Activated CD4-positive, alpha-beta T cell treated with anti-CD3 and anti-CD28 coated beads, Interleukin-2, amount 50 U/mL, for 24 hours (primary cell): ENCODE data around the gene DBX1.
A peak's percentile ranks its signal among the peaks of the same experiment; 100 is the strongest.

ENCODE experiments used
- DNase-seq, 2 donors: peaks; one replicate each; pipeline ENCODE4 v3.0.0-alpha.2; 2020; ENCODE audit warnings: low read depth in 1 of 2, low spot score in 1 of 2

Gene DBX1

DNA sequence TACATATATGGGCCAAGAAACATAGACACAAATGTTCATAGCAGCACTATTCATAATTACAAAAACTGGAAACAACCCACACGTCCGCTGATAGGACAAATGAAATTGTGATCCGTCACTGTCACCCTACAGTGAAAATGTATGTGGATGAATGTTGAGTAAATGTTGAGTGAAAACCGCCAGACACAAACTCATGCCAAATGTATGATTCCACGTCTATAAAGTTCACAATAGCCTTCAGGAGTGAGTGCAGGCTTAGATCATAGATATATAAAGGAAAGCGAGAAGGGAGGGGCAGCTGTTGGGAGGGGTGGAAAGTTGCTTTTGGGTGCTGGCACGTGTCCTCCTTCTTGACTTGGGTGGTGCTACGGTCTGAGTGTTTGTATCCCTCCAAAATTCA, 33.6 kb downstream of the DBX1 start:
- no peak for DNase-seq

DNA sequence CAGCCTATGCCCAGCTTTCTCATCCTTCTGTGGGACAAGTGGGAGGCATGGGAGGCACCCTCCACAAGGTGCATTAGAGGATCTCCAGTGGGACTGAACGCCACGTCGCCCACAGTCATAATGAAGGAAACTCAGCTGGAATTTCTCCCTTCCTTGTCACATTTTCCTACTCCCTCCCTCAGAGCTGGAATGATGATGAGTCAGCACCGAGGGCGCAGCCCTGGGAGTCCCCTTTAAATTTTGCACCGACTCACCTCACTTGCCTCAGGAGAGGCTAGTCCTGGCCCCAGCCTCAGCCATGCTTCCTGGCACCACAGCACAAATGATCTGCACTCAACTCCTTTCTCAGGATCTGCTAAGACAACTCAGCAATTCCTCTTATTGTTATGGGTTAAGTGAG, 34.3 kb downstream of the DBX1 start:
- DNase-seq: no peak

DNA sequence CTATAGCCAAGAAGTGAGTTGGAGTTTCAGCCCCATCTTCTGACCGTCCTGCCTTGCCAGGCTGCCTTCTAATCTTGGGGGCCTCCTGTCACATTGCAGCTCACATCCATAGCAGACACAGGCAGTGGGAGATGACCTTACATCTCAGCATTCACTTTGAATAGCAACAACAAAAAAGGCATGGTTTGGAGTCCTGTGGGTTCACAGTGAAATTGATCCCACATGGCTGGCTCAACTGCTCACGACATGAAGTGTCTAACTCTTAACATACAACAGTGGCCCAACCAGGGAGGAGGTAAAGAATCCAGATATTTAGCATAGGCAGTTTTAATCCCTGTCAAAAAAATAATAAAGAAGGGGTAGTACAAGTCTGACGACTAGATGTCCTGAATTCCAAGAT, 38.1 kb downstream of the DBX1 start:
- no peak for DNase-seq

DNA sequence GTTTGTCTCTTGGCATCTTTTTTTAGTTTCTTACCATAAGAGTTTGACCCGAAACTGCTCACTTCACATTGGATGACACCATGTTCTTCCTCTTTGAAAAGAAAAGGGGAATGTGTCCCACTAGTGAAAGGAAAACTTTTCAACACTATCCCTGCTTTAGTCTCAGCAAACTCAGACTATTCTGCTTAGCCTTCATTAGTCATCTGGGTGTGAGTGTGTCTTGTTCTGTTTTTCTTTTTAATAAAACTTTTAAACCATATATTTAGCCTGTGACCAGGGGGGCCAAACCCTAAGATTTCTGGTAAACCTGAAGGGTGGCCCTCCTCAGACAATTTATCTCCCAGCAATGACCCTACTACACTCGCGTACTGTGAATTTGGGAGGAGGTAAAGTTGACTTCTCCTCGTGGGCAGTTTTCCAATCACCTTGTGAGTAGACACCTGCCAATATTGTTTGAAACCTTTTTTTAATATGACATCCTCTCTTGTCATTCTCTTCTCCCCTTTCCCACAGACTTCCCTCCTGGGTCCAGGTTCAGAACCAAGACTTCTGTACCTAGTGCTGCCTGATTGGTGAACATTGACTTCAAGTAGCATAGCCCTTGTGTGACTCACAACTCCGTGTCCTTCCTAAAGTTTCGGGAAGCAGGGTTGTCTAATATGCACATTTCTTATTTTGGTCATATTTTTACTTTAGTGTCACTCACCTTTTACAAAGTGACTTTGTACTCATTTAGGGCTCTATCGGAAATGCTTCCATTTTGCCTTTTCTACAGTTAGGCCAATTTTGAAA, 39.9 kb downstream of the DBX1 start:
- no peak for DNase-seq

DNA sequence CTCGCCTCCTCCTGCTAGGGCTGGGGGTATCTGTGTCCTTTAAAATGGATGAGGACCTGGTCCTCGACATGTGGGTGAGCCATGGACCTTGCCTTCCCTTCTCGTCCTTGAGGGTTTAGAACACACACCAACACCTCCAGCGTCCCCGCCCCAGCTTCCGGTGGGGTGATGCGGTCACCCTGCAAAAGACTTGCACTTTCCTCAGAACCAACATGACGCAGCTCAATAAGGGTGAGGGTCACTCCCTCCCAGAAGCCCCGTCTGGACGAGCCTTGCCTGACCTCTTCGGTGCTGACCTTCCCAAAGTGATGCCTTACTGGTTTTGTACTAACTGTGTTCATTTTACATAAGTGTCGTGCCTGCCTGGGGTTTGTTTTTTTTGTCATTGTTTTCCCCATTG, 41.0 kb downstream of the DBX1 start:
- DNase-seq: no peak

DNA sequence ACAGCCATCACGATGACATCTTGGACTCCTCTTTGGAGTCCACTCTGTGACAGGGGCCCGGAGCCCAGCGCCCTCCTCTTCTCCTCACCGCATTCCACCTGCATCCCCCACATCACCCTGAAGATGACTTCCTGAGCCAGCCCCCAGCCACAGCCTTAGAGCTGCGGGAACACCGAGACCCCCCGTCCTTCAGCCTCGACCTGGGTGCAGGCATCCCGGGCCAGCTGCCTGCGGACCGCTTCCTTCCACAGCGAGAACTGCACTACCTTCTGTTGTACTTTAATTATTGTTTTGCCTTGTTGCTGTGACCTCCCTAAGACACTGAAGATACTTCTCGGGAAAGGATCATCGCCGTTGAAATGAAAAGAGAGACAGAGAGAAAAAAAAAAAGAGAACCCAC, 42.1 kb downstream of the DBX1 start:
- no peak for DNase-seq

DNA sequence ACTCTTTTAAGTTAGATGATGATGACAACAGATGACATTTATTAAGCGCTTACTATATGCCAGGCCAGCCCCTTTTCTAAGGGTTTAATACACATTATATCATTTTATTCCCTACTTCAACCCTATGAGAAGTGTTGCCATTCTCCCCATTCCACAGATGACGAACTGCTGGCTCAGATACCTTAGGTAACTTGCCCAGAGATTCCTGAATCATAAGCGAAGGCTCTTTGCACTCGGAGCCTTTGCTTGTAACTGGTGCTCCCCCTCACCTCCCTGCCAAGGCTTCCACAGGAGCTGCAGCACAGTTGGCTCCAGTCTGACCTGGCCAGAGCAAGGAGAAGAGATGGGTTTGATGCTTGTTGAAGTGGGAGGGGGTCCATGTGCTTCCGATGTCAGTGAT, 43.0 kb downstream of the DBX1 start:
- DNase-seq: no peak

DNA sequence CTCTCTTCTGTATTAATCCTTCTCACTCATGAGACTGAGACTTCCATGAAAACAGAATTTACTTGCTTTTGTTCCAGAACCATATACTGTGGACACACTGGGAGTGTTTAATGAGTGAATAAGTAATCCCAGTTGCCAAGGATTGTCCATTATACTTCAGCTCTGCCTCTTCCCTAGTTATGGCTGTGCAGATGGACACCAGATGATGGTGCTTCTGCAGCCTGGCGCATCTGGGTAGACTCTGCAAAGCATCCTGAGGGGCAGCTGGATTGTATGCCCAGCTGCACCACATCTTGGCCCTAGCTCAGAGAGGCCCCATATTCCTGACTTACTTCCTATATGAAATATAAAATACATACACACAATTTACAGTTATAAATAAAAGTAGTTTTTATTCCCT, 43.5 kb downstream of the DBX1 start:
- DNase-seq: no peak

DNA sequence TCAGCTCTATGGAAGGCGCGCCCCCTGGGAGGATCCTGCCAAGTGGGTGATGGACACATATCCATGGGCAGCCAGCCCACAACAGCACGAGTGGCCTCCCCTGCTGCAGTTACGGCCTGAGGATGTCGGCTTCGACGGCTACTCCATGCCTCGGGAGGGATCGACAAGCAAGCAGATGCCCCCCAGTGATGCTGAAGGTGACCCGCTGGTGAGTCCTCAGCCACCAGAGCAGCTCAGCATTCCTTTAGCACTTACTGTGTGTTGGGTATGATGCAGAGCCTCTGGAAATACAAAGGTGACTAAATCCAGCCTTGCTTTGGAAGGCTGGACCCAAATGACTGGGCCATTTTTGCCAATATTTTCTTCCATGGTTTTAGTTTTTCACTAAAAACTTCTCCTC, 45.7 kb downstream of the DBX1 start:
- no peak for DNase-seq

DNA sequence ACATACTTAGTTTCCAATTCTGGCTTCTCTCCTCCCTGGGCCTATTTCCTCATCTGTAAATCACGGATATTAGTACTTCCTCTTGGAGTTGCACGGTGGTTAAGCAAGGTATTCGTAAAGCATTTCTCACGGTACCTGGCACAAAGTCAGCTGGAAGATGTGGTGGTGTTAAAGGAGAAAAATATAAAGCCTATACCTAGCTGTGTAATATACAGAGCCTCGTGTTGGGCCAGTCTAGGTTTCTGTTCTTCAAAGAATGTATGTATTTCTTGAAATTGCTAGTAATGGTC, 47.2 kb downstream of the DBX1 start:
- no peak for DNase-seq

DNA sequence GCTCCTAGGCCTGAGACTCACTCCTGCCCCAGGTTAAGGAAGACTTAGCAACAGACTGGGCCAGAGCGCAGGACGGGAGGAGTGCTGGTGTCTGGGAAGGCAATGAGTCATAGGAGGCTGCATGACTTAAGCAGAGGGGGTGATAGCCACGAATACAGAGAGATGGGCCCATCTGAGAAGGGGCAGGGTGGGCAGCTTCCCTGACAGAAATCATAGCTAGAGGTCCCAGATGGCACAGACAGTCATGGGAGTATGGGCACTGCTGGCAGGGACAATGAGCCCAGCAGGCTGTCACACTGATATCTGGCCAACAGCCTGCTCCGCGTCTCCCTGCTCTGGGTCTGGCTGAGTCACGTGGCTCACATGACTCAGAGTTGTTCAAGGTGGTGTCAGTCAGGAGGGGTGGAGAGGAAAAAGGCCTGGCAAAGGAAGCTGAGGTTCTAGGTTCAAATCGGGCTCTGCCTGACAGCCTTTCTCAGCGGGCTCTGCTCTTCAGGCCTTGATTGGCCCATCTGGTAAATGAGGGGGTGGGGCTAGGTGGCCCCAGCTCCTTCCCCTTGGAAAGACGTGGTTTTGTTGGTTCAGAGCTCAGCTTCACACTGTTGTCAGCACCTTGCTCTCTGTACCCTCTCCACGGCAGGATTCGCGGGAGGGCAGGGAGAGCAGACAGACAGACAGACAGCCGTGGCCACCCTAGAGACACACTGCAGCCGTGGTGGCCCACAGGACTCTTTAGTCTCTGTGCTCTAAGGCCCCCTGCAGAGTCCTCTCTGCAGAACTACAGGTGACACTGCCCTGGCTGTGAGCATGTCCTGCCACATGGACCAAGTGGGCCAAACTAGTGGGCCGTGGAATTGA, 47.8 kb downstream of the DBX1 start:
- DNase-seq: no peak

DNA sequence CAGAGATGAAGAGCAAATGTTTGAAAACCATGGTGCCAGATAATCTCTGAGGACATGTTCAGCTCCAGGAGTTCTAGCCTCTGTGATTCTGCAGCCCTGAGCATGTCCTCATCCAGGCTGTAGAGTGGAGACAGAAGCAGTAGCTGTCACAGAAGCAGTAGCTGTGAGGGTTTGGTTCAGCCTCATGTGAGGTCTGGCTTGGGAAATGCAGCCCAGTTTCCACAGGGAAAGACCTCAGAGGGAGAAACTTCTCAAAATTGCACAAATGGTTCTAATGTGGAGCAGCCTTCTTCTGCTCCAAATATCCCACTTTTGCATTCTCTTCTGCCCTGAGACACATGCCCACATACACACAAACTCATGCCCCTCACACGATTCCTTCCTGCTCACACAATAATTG, 48.4 kb downstream of the DBX1 start:
- DNase-seq: no peak

DNA sequence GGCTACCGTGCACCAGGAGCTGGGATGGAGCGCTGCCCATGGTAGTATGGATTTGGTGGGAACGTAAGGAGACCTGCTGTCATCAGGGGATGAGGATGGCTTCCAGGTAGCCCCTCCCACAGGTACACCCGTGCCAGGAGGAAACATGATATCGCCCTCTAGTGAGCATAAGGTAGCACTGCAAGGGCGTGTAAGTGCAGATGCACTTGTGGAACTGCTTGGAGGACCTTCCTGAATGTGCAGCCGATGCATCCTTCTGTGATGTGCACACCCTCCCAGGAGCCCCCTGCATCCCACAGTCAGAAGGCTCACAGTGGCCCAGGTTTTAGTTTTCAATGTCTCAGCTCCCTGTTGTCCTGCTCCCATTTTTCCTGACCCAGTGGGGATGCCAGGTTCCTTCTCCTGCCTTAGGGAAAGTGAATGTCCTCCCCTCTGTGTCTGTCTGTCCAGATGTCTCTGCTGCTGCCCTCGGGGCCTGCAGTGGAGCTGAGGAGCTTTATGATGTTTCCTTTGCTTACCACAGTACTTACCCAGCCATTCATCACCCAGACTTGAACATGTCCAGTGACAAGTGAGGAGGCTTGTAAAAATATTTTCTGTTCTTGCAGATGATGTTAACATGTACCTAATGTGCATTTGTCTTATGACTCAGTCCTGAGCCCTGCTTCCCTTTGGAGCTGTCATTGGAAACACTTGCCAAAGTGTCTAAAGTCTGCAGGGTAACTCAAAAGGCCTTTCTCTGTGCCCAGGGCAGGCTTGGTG, 49.2 kb downstream of the DBX1 start:
- peak in 1 of 2 donors; percentile 47 for DNase-seq

DNA sequence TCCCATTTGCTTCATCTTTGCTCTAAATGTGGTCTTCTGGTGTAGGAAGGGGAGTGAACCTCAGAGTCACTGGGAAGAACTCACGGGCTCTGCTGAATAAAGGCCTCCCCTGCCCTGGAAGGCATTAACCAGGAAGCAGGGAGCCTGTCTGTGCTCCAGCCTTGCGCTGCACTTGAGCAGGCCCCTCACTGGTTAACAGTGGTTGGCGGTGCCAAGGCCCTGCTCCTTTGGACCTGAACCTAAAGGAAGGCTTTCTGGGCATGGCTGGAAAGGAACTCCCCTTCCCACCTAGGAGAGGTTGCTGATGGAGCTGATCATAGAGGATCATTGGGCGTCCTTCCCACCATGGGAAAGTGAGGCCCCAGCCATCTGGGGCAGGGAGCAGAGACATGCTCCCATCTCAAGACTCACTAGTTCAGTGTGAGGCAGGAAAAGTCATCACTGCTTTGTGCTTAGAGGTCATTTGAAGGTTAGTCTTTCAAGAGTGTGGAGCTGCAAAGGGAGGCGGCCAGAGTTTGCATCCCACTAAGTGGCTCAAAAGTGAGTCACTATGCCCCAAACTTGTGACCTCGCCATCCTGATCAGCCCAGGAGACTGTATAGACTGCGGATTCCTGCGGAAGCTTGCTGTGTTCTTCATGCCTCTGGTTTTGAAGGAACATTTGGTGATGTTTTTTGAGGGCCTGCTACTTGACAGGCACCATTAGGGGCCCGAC, 50.4 kb downstream of the DBX1 start:
- DNase-seq: no peak
